Vagina (tissue), 2 donors: ENCODE measurements around the gene ADK.

Experiments used
- POLR2A ChIP-seq, 2 donors: fragments of 450-650 bp; IDR thresholded peaks; one replicate each; pipeline ENCODE4 v1.6.1; 2017; ENCODE audit warnings: antibody characterized with exemption in 2 of 2, mild to moderate bottlenecking in 2 of 2, moderate library complexity in 2 of 2
- POLR2AphosphoS5 ChIP-seq, 2 donors: sonication (generic); formaldehyde crosslinking; IDR thresholded peaks; one replicate each; pipeline ENCODE4 v1.9.0; 2017; ENCODE audit warnings: antibody characterized with exemption in 2 of 2, mild to moderate bottlenecking in 2 of 2, low read depth in 1 of 2; ENCODE audit not compliant: insufficient read depth in 1 of 2
- TF ChIP-seq, protein P1 (sequence below), 3 experiments: fragments of 450-650 bp in 2 of 3; fragments of 200-600 bp in 1 of 3; sonication (generic) in 1 of 3; IDR thresholded peaks; one replicate each; pipeline ENCODE4 v1.5.1; 2017 to 2019; ENCODE audit warnings: antibody characterized with exemption in 3 of 3, mild to moderate bottlenecking in 2 of 3, moderate library complexity in 2 of 3

DNA sequence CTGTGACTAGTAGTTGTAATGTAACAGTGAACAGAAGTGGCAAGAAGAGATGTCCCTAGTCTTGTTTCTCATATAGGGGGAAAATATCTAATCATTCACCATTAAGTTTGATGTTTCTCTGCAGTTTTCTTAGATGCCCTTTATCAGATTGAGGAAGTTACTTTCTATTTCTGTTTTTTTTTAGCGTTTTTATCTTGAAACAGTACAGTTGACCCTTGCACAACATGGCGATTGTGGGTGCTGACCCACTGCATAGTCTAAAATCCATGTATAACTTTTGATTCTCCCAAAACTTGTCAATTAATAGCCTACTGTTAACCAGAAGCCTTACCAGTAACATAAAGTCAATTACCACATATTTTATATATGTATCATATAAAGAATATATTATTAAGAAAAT is 192.0 kb downstream of the ADK start:
- TF ChIP-seq, protein P1, sequence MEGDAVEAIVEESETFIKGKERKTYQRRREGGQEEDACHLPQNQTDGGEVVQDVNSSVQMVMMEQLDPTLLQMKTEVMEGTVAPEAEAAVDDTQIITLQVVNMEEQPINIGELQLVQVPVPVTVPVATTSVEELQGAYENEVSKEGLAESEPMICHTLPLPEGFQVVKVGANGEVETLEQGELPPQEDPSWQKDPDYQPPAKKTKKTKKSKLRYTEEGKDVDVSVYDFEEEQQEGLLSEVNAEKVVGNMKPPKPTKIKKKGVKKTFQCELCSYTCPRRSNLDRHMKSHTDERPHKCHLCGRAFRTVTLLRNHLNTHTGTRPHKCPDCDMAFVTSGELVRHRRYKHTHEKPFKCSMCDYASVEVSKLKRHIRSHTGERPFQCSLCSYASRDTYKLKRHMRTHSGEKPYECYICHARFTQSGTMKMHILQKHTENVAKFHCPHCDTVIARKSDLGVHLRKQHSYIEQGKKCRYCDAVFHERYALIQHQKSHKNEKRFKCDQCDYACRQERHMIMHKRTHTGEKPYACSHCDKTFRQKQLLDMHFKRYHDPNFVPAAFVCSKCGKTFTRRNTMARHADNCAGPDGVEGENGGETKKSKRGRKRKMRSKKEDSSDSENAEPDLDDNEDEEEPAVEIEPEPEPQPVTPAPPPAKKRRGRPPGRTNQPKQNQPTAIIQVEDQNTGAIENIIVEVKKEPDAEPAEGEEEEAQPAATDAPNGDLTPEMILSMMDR (IDR thresholded peaks at IDR 0.05), result no peak
- no peak for TF ChIP-seq POLR2A (IDR thresholded peaks at IDR 0.05)
- TF ChIP-seq POLR2AphosphoS5 (IDR thresholded peaks at IDR 0.05; ENCODE audit: insufficient read depth in 1 of 2, low read depth in 1 of 2), result no peak
